Ishikawa (cell line): ENCODE measurements around the gene PLA2R1.

Experiments
- EGR1 ChIP-seq: IDR thresholded peaks from 2 replicates; pipeline ENCODE4 v1.6.1; 2012
- EP300 ChIP-seq: IDR thresholded peaks from 2 replicates; pipeline ENCODE4 v1.6.1; 2012; ENCODE audit warnings: borderline replicate concordance
- NFIC ChIP-seq: IDR thresholded peaks from 2 replicates; pipeline ENCODE4 v1.6.1; 2012
- TAF1 ChIP-seq: IDR thresholded peaks from 2 replicates; pipeline ENCODE4 v1.6.1; 2012; ENCODE audit warnings: low read depth, mild to moderate bottlenecking
- TEAD4 ChIP-seq: IDR thresholded peaks from 2 replicates; pipeline ENCODE4 v1.6.1; 2012
- YY1 ChIP-seq: IDR thresholded peaks from 2 replicates; pipeline ENCODE4 v1.6.1; 2012; ENCODE audit warnings: low read depth
- TF ChIP-seq, protein P1 (sequence below): IDR thresholded peaks from 2 replicates; pipeline ENCODE4 v1.6.1; 2012; ENCODE audit warnings: low read depth, mild to moderate bottlenecking
- TF ChIP-seq, protein P2 (sequence below): IDR thresholded peaks from 2 replicates; pipeline ENCODE4 v1.6.1; 2012

GRCh38 chr2:160110674-160111239, 48.3 kb upstream of the PLA2R1 start:
- TF ChIP-seq TEAD4: no peak
- TF ChIP-seq, protein P1, sequence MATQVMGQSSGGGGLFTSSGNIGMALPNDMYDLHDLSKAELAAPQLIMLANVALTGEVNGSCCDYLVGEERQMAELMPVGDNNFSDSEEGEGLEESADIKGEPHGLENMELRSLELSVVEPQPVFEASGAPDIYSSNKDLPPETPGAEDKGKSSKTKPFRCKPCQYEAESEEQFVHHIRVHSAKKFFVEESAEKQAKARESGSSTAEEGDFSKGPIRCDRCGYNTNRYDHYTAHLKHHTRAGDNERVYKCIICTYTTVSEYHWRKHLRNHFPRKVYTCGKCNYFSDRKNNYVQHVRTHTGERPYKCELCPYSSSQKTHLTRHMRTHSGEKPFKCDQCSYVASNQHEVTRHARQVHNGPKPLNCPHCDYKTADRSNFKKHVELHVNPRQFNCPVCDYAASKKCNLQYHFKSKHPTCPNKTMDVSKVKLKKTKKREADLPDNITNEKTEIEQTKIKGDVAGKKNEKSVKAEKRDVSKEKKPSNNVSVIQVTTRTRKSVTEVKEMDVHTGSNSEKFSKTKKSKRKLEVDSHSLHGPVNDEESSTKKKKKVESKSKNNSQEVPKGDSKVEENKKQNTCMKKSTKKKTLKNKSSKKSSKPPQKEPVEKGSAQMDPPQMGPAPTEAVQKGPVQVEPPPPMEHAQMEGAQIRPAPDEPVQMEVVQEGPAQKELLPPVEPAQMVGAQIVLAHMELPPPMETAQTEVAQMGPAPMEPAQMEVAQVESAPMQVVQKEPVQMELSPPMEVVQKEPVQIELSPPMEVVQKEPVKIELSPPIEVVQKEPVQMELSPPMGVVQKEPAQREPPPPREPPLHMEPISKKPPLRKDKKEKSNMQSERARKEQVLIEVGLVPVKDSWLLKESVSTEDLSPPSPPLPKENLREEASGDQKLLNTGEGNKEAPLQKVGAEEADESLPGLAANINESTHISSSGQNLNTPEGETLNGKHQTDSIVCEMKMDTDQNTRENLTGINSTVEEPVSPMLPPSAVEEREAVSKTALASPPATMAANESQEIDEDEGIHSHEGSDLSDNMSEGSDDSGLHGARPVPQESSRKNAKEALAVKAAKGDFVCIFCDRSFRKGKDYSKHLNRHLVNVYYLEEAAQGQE: no peak
- TF ChIP-seq EP300: no peak
- TF ChIP-seq NFIC: no peak
- no peak for TF ChIP-seq TAF1
- no peak for TF ChIP-seq YY1
- TF ChIP-seq EGR1: no peak
- TF ChIP-seq, protein P2, sequence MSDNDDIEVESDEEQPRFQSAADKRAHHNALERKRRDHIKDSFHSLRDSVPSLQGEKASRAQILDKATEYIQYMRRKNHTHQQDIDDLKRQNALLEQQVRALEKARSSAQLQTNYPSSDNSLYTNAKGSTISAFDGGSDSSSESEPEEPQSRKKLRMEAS: no peak
